ENCODE data around the gene MEF2B.

MEF2B gene

GRCh38 chr19:19204181-19204580, 34.1 kb upstream of the MEF2B start:
- H3K4me3 ChIP-seq (ENCODE audit: low read depth, low read length) = no peak overlapping the region
- TF ChIP-seq CTCF (IDR thresholded peaks at IDR 0.05; ENCODE audit: low read depth, low read length) = no peak

- no peak for TF ChIP-seq CTCF (IDR thresholded peaks at IDR 0.05; ENCODE audit: low read depth, low read length)
- H3K4me3 ChIP-seq (ENCODE audit: low read depth, low read length) = peak within 1 kb of the TSS; percentile 70
These were observed 33.2 kb upstream of the MEF2B start, which contains the start of gene NR2C2AP for GRCh38 chr19:19203012-19203856. Gene NR2C2AP, minus strand, starts transcription at chr19:19203414. Its CDS starts 354 bp downstream, at chr19:19203060.

- peak overlapping the region; percentile 70 for H3K4me3 ChIP-seq (ENCODE audit: low read depth, low read length)
- TF ChIP-seq CTCF (IDR thresholded peaks at IDR 0.05; ENCODE audit: low read depth, low read length) = no peak
These were observed 32.6 kb upstream of the MEF2B start for GRCh38 chr19:19202707-19203011.

- no peak for TF ChIP-seq CTCF (IDR thresholded peaks at IDR 0.05; ENCODE audit: low read depth, low read length)
- peak overlapping the region; percentile 70 for H3K4me3 ChIP-seq (ENCODE audit: low read depth, low read length)
These were observed 31.9 kb upstream of the MEF2B start for GRCh38 chr19:19201697-19202630.

- peak overlapping the region; percentile 99; the same call in 1 of the 2 replicates for H3K4me3 ChIP-seq (ENCODE audit: low read depth, low read length)
- no peak for TF ChIP-seq CTCF (IDR thresholded peaks at IDR 0.05; ENCODE audit: low read depth, low read length)
These were observed 23.9 kb upstream of the MEF2B start for GRCh38 chr19:19193926-19194325.

- TF ChIP-seq CTCF (IDR thresholded peaks at IDR 0.05; ENCODE audit: low read depth, low read length) = no peak
- H3K4me3 ChIP-seq (ENCODE audit: low read depth, low read length) = peak overlapping the region; percentile 99
These were observed 22.9 kb upstream of the MEF2B start for GRCh38 chr19:19192910-19193423.
